H1 (cell line): ENCODE measurements around the gene HBS1L. TPM values are rescaled to one million over a fixed set of nuclear protein-coding genes. Genes with fewer than 3 reads are reported as not detected.

Experiments used
- CTCF ChIA-PET: fragments of 300-600 bp; sonication (Branson Sonifier 250); formaldehyde crosslinking; loops from one replicate; lab custom pipeline; 2021; ENCODE audit not compliant: partially characterized antibody; lab: Charles Lee
- POLR2A ChIA-PET: fragments of 300-600 bp; sonication (Branson Sonifier 250); formaldehyde crosslinking; loops from one replicate; lab custom pipeline; 2021; ENCODE audit warnings: inconsistent platforms; ENCODE audit not compliant: partially characterized antibody; lab: Charles Lee
- DNase-seq, 2 experiments: peaks; one replicate each; pipeline versions ENCODE4 v3.0.0 to v3.0.0-alpha.2; 2010 to 2022; ENCODE audit warnings: low spot score in 2 of 2, low read depth in 1 of 2, mixed read lengths in 1 of 2
- FAIRE-seq: peaks from 2 replicates; lab custom pipeline; 2011; peaks lifted over from hg19 to GRCh38; lab: Jason Lieb, UNC
- H2AFZ ChIP-seq: 2 replicates; pipeline ENCODE4 v1.8.1; 2012; ENCODE audit warnings: low read length, inconsistent platforms
- H2AK5ac ChIP-seq: 2 replicates; pipeline ENCODE4 v1.6.1; 2013; ENCODE audit warnings: low read depth, low read length
- H2BK120ac ChIP-seq: replicated peaks from 2 replicates; pipeline ENCODE3; 2013; ENCODE audit warnings: low read depth, low read length, inconsistent platforms
- H2BK12ac ChIP-seq: 2 replicates; pipeline ENCODE4 v1.6.1; 2013; ENCODE audit warnings: low read depth, low read length
- H2BK15ac ChIP-seq: 2 replicates; pipeline ENCODE4 v1.6.1; 2013; ENCODE audit warnings: low read length
- H2BK20ac ChIP-seq: 2 replicates; pipeline ENCODE4 v1.6.1; 2013; ENCODE audit warnings: low read length
- H2BK5ac ChIP-seq: 2 replicates; pipeline ENCODE4 v1.6.1; 2013; ENCODE audit warnings: low read depth, low read length
- H3K14ac ChIP-seq: 2 replicates; pipeline ENCODE4 v1.6.1; 2013; ENCODE audit warnings: inconsistent platforms; ENCODE audit not compliant: insufficient read length
- H3K18ac ChIP-seq: 2 replicates; pipeline ENCODE4 v1.6.1; 2013; ENCODE audit warnings: low read length; ENCODE audit errors: extremely low read depth
- H3K23ac ChIP-seq: 2 replicates; pipeline ENCODE4 v1.6.1; 2013; ENCODE audit warnings: inconsistent platforms; ENCODE audit not compliant: insufficient read length
- H3K23me2 ChIP-seq: 2 replicates; pipeline ENCODE4 v1.6.1; 2013; ENCODE audit warnings: low read depth, low read length
- H3K27ac ChIP-seq: 2 replicates; pipeline ENCODE4 v1.6.1; 2011; ENCODE audit warnings: low read depth, low read length, inconsistent platforms
- H3K27me3 ChIP-seq, 4 experiments: replicated peaks in 1 of 4; 1 replicate in 1 of 4; 2 replicates in 3 of 4; pipeline versions ENCODE4 v1.6.1 to v1.8.1; 2011 to 2013; ENCODE audit warnings: low read length in 3 of 4, mild to moderate bottlenecking in 3 of 4, inconsistent platforms in 2 of 4, mixed read lengths in 2 of 4, moderate library complexity in 1 of 4; ENCODE audit not compliant: control insufficient read depth in 3 of 4, insufficient read depth in 3 of 4; ENCODE audit errors: extremely low read depth in 1 of 4
- H3K36me3 ChIP-seq, 4 experiments: 2 replicates each; pipeline versions ENCODE4 v1.6.1 to v1.8.1; 2011 to 2013; ENCODE audit warnings: mild to moderate bottlenecking in 4 of 4, low read length in 3 of 4, moderate library complexity in 2 of 4, control low read depth in 1 of 4, inconsistent platforms in 1 of 4; ENCODE audit not compliant: insufficient read depth in 4 of 4, control insufficient read depth in 2 of 4
- H3K4ac ChIP-seq: replicated peaks from 2 replicates; pipeline ENCODE3; 2013; ENCODE audit warnings: low read length, low read depth, mixed read lengths, inconsistent platforms; ENCODE audit not compliant: insufficient read length
- H3K4me1 ChIP-seq, 4 experiments: replicated peaks in 1 of 4; 1 replicate in 1 of 4; 2 replicates in 3 of 4; pipeline versions ENCODE4 v1.6.1 to v1.8.1; 2011 to 2013; ENCODE audit warnings: low read length in 3 of 4, inconsistent platforms in 2 of 4, mixed read lengths in 1 of 4; ENCODE audit not compliant: insufficient read depth in 4 of 4, control insufficient read depth in 3 of 4
- H3K4me2 ChIP-seq, 2 experiments: 2 replicates each; pipeline versions ENCODE4 v1.6.1 to v1.8.1; 2011 to 2013; ENCODE audit warnings: low read depth in 2 of 2, low read length in 2 of 2, control low read depth in 1 of 2, inconsistent platforms in 1 of 2, mild to moderate bottlenecking in 1 of 2; ENCODE audit not compliant: insufficient read depth in 1 of 2
- H3K4me3 ChIP-seq, 4 experiments: fragments of 200-600, 300-600 bp in 1 of 4; sonication (generic), shearing (Covaris generic), sonication (Bioruptor Twin) in 1 of 4; 2 replicates each; pipeline versions ENCODE4 v1.5.1 to v1.8.1; 2011 to 2016; ENCODE audit warnings: low read length in 4 of 4, low read depth in 3 of 4, control low read depth in 2 of 4, inconsistent platforms in 2 of 4, mild to moderate bottlenecking in 2 of 4, mixed read lengths in 1 of 4, moderate library complexity in 1 of 4; ENCODE audit not compliant: insufficient read depth in 2 of 4; ENCODE audit errors: extremely low read depth in 1 of 4
- H3K56ac ChIP-seq: replicated peaks from 2 replicates; pipeline ENCODE3; 2013; ENCODE audit warnings: low read depth, mild to moderate bottlenecking, mixed read lengths, low read length, inconsistent platforms; ENCODE audit not compliant: insufficient read length
- H3K79me1 ChIP-seq: 2 replicates; pipeline ENCODE4 v1.6.1; 2013; ENCODE audit warnings: low read depth, low read length, control low read depth
- H3K79me2 ChIP-seq, 2 experiments: 2 replicates each; pipeline versions ENCODE4 v1.6.1 to v1.8.1; 2012 to 2013; ENCODE audit warnings: low read length in 2 of 2, mild to moderate bottlenecking in 2 of 2, inconsistent platforms in 1 of 2; ENCODE audit not compliant: insufficient read depth in 2 of 2, control insufficient read depth in 1 of 2
- H3K9ac ChIP-seq, 4 experiments: replicated peaks in 1 of 4; 1 replicate in 1 of 4; 2 replicates in 3 of 4; pipeline versions ENCODE4 v1.6.1 to v1.8.1; 2011 to 2013; ENCODE audit warnings: low read depth in 3 of 4, low read length in 3 of 4, control low read depth in 2 of 4, mild to moderate bottlenecking in 2 of 4, moderate library complexity in 2 of 4, inconsistent platforms in 1 of 4; ENCODE audit errors: extremely low read depth in 1 of 4
- H3K9me3 ChIP-seq, 2 experiments: 2 replicates each; pipeline versions ENCODE4 v1.6.1 to v1.8.1; 2012 to 2013; ENCODE audit warnings: mild to moderate bottlenecking in 2 of 2, moderate library complexity in 2 of 2, control low read depth in 1 of 2, inconsistent platforms in 1 of 2, low read depth in 1 of 2, low read length in 1 of 2, mixed read lengths in 1 of 2; ENCODE audit not compliant: insufficient read depth in 2 of 2
- H4K20me1 ChIP-seq, 2 experiments: replicated peaks in 1 of 2; 2 replicates each; pipeline versions ENCODE3 to v1.8.1; 2011 to 2013; ENCODE audit warnings: inconsistent platforms in 2 of 2, low read length in 2 of 2, mild to moderate bottlenecking in 1 of 2; ENCODE audit not compliant: insufficient read depth in 2 of 2, control insufficient read depth in 1 of 2
- H4K5ac ChIP-seq: 2 replicates; pipeline ENCODE4 v1.6.1; 2013; ENCODE audit warnings: low read length, low read depth, mixed read lengths, inconsistent platforms; ENCODE audit not compliant: insufficient read length
- H4K8ac ChIP-seq: 2 replicates; pipeline ENCODE4 v1.8.0; 2013; ENCODE audit warnings: mild to moderate bottlenecking, moderate library complexity, low read length, inconsistent platforms; ENCODE audit not compliant: insufficient read depth; ENCODE audit errors: extremely low read depth
- H4K91ac ChIP-seq: replicated peaks from 2 replicates; pipeline ENCODE3; 2013; ENCODE audit warnings: low read length, mixed read lengths, inconsistent platforms; ENCODE audit not compliant: insufficient read length
- GABPA ChIP-seq: IDR thresholded peaks from 2 replicates; pipeline ENCODE4 v1.6.1; 2011; ENCODE audit warnings: mild to moderate bottlenecking, low read length, moderate library complexity, borderline replicate concordance; ENCODE audit not compliant: insufficient read depth
- SIRT6 ChIP-seq: IDR thresholded peaks from one replicate; pipeline ENCODE4 v1.7.1; 2012; ENCODE audit warnings: low read length, inconsistent platforms
- WGBS, 2 experiments: shearing (Covaris generic) in 1 of 2; methylation state at CpG; one replicate each; pipeline versions ENCODE4 v1.1.6 to v1.1.7; 2013 to 2015; ENCODE audit warnings: low lambda C conversion rate in 2 of 2, mixed read lengths in 2 of 2, inconsistent platforms in 1 of 2, low coverage in 1 of 2, missing lambda C conversion rate in 1 of 2; ENCODE audit not compliant: insufficient replicate concordance in 2 of 2, insufficient coverage in 1 of 2, insufficient read length in 1 of 2; ENCODE audit errors: extremely low coverage in 1 of 2, missing lambda C conversion rate in 1 of 2; 5-methylcytosine and 5-hydroxymethylcytosine counted together
- polyA plus RNA-seq, 7 experiments: library from polyadenylated mRNA; depleted of rRNA in 3 of 7; stranded (reverse) in 5 of 7; unstranded in 2 of 7; fragments of >200 nt in 5 of 7; fragments of 200-250 nt in 2 of 7; gene quantifications; 1 replicate in 5 of 7; 2 replicates in 1 of 7; 4 replicates in 1 of 7; pipeline versions ENCODE4 v1.2.1 to v1.2.3, GENCODE V29; 2011 to 2013; ENCODE audit warnings: missing spikeins in 2 of 7, mixed read lengths in 2 of 7
- total RNA-seq: library from RNA; stranded (reverse); fragmentation: NEBNext Ultra II Directional; extraction: Animal tissue kit (Norgen Biotek cat#: 25700); gene quantifications from 2 replicates; pipeline ENCODE4 v1.2.1, GENCODE V29; 2021

Gene HBS1L
- total and polyA plus RNA-seq, 2 of the 8 experiments (the other 6 are each of a cell fraction or from before 2014, with no cell fraction given) = 28.1 to 97.1 TPM

- no peak overlapping the region for H3K4me3 ChIP-seq
- 91% methylated on average over 4 of the region's 4 CpGs; no CpG with 5 or more reads in 1 of the 2 experiments for WGBS, 2 experiments
- H3K4me2 ChIP-seq = no peak overlapping the region
- no peak overlapping the region for H2BK12ac ChIP-seq
- peaks cover 4 to 38% (median 11%) of the 10 kb centered on the region in 4 experiments; a peak in 6 of 8 replicates for H3K36me3 ChIP-seq
- H4K20me1 ChIP-seq = no peaks in the 10 kb centered on the region
- H3K4ac ChIP-seq = no peak overlapping the region
- H3K79me2 ChIP-seq = peaks cover 0 to 10% of the 10 kb centered on the region in 2 experiments; a peak in 2 of 4 replicates
- no peak overlapping the region for H2BK15ac ChIP-seq
- no peak overlapping the region for H3K14ac ChIP-seq
- H3K9ac ChIP-seq = no peak overlapping the region
- H2BK5ac ChIP-seq = no peak overlapping the region
- H3K23me2 ChIP-seq = no peaks in the 10 kb centered on the region
- no peak overlapping the region for H3K18ac ChIP-seq
- H2BK20ac ChIP-seq = no peak overlapping the region
- H2AFZ ChIP-seq = no peak overlapping the region
- DNase-seq (no peak), FAIRE-seq (no peak)
- POLR2A ChIA-PET = no interaction called here
- H3K79me1 ChIP-seq = no peaks in the 10 kb centered on the region
- no peaks in the 10 kb centered on the region for H3K4me1 ChIP-seq
- H3K27ac ChIP-seq = no peak overlapping the region
- no peak overlapping the region for H4K5ac ChIP-seq
- no peaks in the 10 kb centered on the region for H3K9me3 ChIP-seq
- H3K23ac ChIP-seq = no peak overlapping the region
- no peak overlapping the region for H2BK120ac ChIP-seq
- no peak overlapping the region for H2AK5ac ChIP-seq
- CTCF ChIA-PET = no interaction called here
- H4K91ac ChIP-seq = no peak overlapping the region
- H3K27me3 ChIP-seq = no peaks in the 10 kb centered on the region
- TF ChIP-seq GABPA = no peak
- TF ChIP-seq SIRT6 = no peak
- H3K56ac ChIP-seq = no peak overlapping the region
- H4K8ac ChIP-seq = no peak overlapping the region
Observed at GRCh38 chr6:135037541-135037940, 17.1 kb downstream of the HBS1L start.
